Parathyroid adenoma (tissue), 2 donors: ENCODE results near the gene OPCML.

Experiments used
- H2AFZ ChIP-seq: fragments of 300-600 bp; sonication (generic); one replicate; pipeline ENCODE4 v1.7.0; 2017; ENCODE audit warnings: antibody characterized with exemption, mild to moderate bottlenecking
- H3K27ac ChIP-seq: fragments of 300-600 bp; sonication (generic); one replicate; pipeline ENCODE4 v1.7.0; 2017
- H3K27me3 ChIP-seq: fragments of 300-600 bp; sonication (generic); one replicate; pipeline ENCODE4 v1.7.0; 2017; ENCODE audit warnings: low read length; ENCODE audit not compliant: control insufficient read depth, insufficient read depth
- H3K36me3 ChIP-seq: fragments of 300-600 bp; sonication (generic); one replicate; pipeline ENCODE4 v1.7.0; 2017; ENCODE audit warnings: low read length; ENCODE audit not compliant: control insufficient read depth, insufficient read depth
- H3K4me1 ChIP-seq: fragments of 300-600 bp; sonication (generic); one replicate; pipeline ENCODE4 v1.7.0; 2017; ENCODE audit warnings: control low read depth
- H3K4me2 ChIP-seq: fragments of 300-600 bp; sonication (generic); one replicate; pipeline ENCODE4 v1.7.0; 2017; ENCODE audit warnings: low read length
- H3K4me3 ChIP-seq: fragments of 300-600 bp; sonication (generic); one replicate; pipeline ENCODE4 v1.7.0; 2017; ENCODE audit warnings: low read depth, low read length
- H3K79me2 ChIP-seq: fragments of 300-600 bp; sonication (generic); one replicate; pipeline ENCODE4 v1.7.0; 2017; ENCODE audit warnings: control low read depth
- H3K9ac ChIP-seq: fragments of 300-600 bp; sonication (generic); one replicate; pipeline ENCODE4 v1.7.0; 2017; ENCODE audit warnings: mild to moderate bottlenecking
- H3K9me3 ChIP-seq: fragments of 300-600 bp; sonication (generic); one replicate; pipeline ENCODE4 v1.7.0; 2017; ENCODE audit warnings: low read length; ENCODE audit not compliant: control insufficient read depth
- TF ChIP-seq, protein P1 (sequence below): fragments of 300-600 bp; sonication (generic); IDR thresholded peaks from one replicate; pipeline ENCODE4 v1.7.0; 2017; ENCODE audit warnings: antibody characterized with exemption, mild to moderate bottlenecking
- donor health status: primary hyperparathyroidism.

OPCML gene

GRCh38 chr11:133197425-133197824 is 334.9 kb downstream of the OPCML start:
- Histone ChIP-seq H3K27me3 (no peaks in the 10 kb centered on the region), H3K9me3 (no peaks in the 10 kb centered on the region), H3K79me2 (no peaks in the 10 kb centered on the region), H3K9ac (no peak overlapping the region), H3K4me3 (no peak overlapping the region), H3K4me2 (no peak overlapping the region), H2AFZ (no peak overlapping the region), H3K4me1 (no peaks in the 10 kb centered on the region), H3K27ac (no peak overlapping the region), H3K36me3 (no peaks in the 10 kb centered on the region)
- TF ChIP-seq, protein P1, sequence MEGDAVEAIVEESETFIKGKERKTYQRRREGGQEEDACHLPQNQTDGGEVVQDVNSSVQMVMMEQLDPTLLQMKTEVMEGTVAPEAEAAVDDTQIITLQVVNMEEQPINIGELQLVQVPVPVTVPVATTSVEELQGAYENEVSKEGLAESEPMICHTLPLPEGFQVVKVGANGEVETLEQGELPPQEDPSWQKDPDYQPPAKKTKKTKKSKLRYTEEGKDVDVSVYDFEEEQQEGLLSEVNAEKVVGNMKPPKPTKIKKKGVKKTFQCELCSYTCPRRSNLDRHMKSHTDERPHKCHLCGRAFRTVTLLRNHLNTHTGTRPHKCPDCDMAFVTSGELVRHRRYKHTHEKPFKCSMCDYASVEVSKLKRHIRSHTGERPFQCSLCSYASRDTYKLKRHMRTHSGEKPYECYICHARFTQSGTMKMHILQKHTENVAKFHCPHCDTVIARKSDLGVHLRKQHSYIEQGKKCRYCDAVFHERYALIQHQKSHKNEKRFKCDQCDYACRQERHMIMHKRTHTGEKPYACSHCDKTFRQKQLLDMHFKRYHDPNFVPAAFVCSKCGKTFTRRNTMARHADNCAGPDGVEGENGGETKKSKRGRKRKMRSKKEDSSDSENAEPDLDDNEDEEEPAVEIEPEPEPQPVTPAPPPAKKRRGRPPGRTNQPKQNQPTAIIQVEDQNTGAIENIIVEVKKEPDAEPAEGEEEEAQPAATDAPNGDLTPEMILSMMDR = no peak

- Histone ChIP-seq H3K9me3 (no peaks in the 10 kb centered on the region), H3K9ac (no peak overlapping the region), H3K4me2 (no peak overlapping the region), H2AFZ (no peak overlapping the region), H3K27ac (no peak overlapping the region), H3K36me3 (no peaks in the 10 kb centered on the region), H3K79me2 (no peaks in the 10 kb centered on the region), H3K4me3 (no peak overlapping the region), H3K4me1 (no peaks in the 10 kb centered on the region), H3K27me3 (no peaks in the 10 kb centered on the region)
- TF ChIP-seq, protein P1 = no peak
These were observed 340.4 kb downstream of the OPCML start for GRCh38 chr11:133191931-133192330.

- Histone ChIP-seq H3K36me3 (no peaks in the 10 kb centered on the region), H3K27ac (no peak overlapping the region), H3K79me2 (no peaks in the 10 kb centered on the region), H3K9ac (no peak overlapping the region), H2AFZ (no peak overlapping the region), H3K9me3 (no peaks in the 10 kb centered on the region), H3K27me3 (no peaks in the 10 kb centered on the region), H3K4me1 (no peaks in the 10 kb centered on the region), H3K4me3 (no peak overlapping the region), H3K4me2 (no peak overlapping the region)
- TF ChIP-seq, protein P1 = no peak
These were observed 350.6 kb downstream of the OPCML start for GRCh38 chr11:133181667-133182066.

- Histone ChIP-seq H3K4me1 (no peaks in the 10 kb centered on the region), H3K27ac (no peak overlapping the region), H3K4me3 (no peak overlapping the region), H3K9ac (no peak overlapping the region), H3K27me3 (no peaks in the 10 kb centered on the region), H2AFZ (no peak overlapping the region), H3K9me3 (no peaks in the 10 kb centered on the region), H3K4me2 (no peak overlapping the region), H3K79me2 (no peaks in the 10 kb centered on the region), H3K36me3 (no peaks in the 10 kb centered on the region)
- TF ChIP-seq, protein P1 = no peak
These were observed 351.2 kb downstream of the OPCML start for GRCh38 chr11:133181066-133181465.

- Histone ChIP-seq H3K4me1 (no peaks in the 10 kb centered on the region), H2AFZ (no peak overlapping the region), H3K9ac (no peak overlapping the region), H3K36me3 (no peaks in the 10 kb centered on the region), H3K27me3 (no peaks in the 10 kb centered on the region), H3K27ac (no peak overlapping the region), H3K4me3 (no peak overlapping the region), H3K4me2 (no peak overlapping the region), H3K9me3 (no peaks in the 10 kb centered on the region), H3K79me2 (no peaks in the 10 kb centered on the region)
- TF ChIP-seq, protein P1 = no peak
These were observed 352.1 kb downstream of the OPCML start for GRCh38 chr11:133180201-133180600.
